Adipocyte (in vitro differentiated cells): ENCODE results near the gene PLPP1.

Experiments
- DNase-seq: peaks from one replicate; pipeline ENCODE4 v3.0.0-alpha.2; 2015; ENCODE audit warnings: low read depth
- H3K27me3 ChIP-seq: replicated peaks from 2 replicates; pipeline ENCODE4 v1.7.0; 2013; ENCODE audit warnings: mild to moderate bottlenecking, low read length, moderate library complexity; ENCODE audit not compliant: control insufficient read depth, insufficient read depth
- H3K36me3 ChIP-seq: 2 replicates; pipeline ENCODE4 v1.7.0; 2013; ENCODE audit warnings: low read length, mild to moderate bottlenecking, moderate library complexity; ENCODE audit not compliant: control insufficient read depth, insufficient read depth, severe bottlenecking
- H3K4me1 ChIP-seq: 2 replicates; pipeline ENCODE4 v1.7.0; 2013; ENCODE audit warnings: mild to moderate bottlenecking, low read length, moderate library complexity; ENCODE audit not compliant: control insufficient read depth, insufficient read depth
- H3K4me3 ChIP-seq: 2 replicates; pipeline ENCODE4 v1.7.0; 2013; ENCODE audit warnings: mild to moderate bottlenecking, low read length, moderate library complexity
- H3K9ac ChIP-seq: 2 replicates; pipeline ENCODE4 v1.7.0; 2013; ENCODE audit warnings: mild to moderate bottlenecking, low read length, moderate library complexity
- H3K9me3 ChIP-seq: 2 replicates; pipeline ENCODE4 v1.7.0; 2013; ENCODE audit warnings: mild to moderate bottlenecking, low read length, moderate library complexity; ENCODE audit not compliant: control insufficient read depth

The PLPP1 gene

GRCh38 chr5:55406292-55406691 lies 128.5 kb downstream of the PLPP1 start:
- Histone ChIP-seq H3K4me3 (no peak overlapping the region), H3K36me3 (peaks cover 57% of the 10 kb centered on the region), H3K9ac (no peak overlapping the region), H3K4me1 (peaks cover 13% of the 10 kb centered on the region), H3K9me3 (no peaks in the 10 kb centered on the region), H3K27me3 (no peaks in the 10 kb centered on the region)
- DNase-seq, result no peak

- Histone ChIP-seq H3K36me3 (peaks cover 81% of the 10 kb centered on the region), H3K9ac (no peak overlapping the region), H3K27me3 (no peaks in the 10 kb centered on the region), H3K4me3 (no peak overlapping the region), H3K9me3 (no peaks in the 10 kb centered on the region), H3K4me1 (peaks cover under 1% of the 10 kb centered on the region)
- no peak for DNase-seq
These were observed 132.6 kb downstream of the PLPP1 start for GRCh38 chr5:55402199-55402598.

GRCh38 chr5:55393501-55394175 lies 141.1 kb downstream of the PLPP1 start:
- Histone ChIP-seq H3K9me3 (peaks cover 7% of the 10 kb centered on the region), H3K4me3 (no peak overlapping the region), H3K27me3 (no peaks in the 10 kb centered on the region), H3K4me1 (no peaks in the 10 kb centered on the region), H3K9ac (no peak overlapping the region), H3K36me3 (peaks cover 74% of the 10 kb centered on the region)
- no peak for DNase-seq

GRCh38 chr5:55392669-55393068 lies 142.1 kb downstream of the PLPP1 start:
- Histone ChIP-seq H3K9me3 (peaks cover 7% of the 10 kb centered on the region), H3K36me3 (peaks cover 75% of the 10 kb centered on the region), H3K9ac (no peak overlapping the region), H3K27me3 (no peaks in the 10 kb centered on the region), H3K4me3 (no peak overlapping the region), H3K4me1 (no peaks in the 10 kb centered on the region)
- DNase-seq, result no peak

- Histone ChIP-seq H3K27me3 (no peaks in the 10 kb centered on the region), H3K4me1 (no peaks in the 10 kb centered on the region), H3K4me3 (no peak overlapping the region), H3K9me3 (peaks cover 7% of the 10 kb centered on the region), H3K36me3 (peaks cover 66% of the 10 kb centered on the region), H3K9ac (no peak overlapping the region)
- no peak for DNase-seq
These were observed 143.1 kb downstream of the PLPP1 start for GRCh38 chr5:55391707-55392106.

DNA sequence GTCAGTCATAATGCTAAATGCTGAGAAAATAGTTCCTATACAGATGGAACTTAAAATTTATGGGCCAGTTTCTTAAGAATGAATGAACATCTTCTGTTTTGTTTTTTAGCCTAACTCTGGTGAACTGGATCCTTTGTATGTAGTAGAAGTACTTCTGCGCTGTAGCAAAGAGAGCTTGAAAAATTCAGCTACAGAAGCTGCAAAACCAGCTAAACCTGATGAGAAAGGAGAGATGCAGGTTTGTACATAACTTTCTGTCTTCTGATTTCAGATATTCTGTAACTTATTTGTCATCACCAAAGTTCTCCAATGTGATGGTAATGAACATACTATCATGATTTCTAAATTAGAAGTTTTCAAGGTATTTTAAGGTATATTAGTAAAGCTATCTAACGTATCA lies 146.9 kb downstream of the PLPP1 start:
- Histone ChIP-seq H3K4me3 (no peak overlapping the region), H3K9me3 (peaks cover 13% of the 10 kb centered on the region), H3K36me3 (peaks cover 61% of the 10 kb centered on the region), H3K4me1 (peaks cover 6% of the 10 kb centered on the region), H3K27me3 (no peaks in the 10 kb centered on the region), H3K9ac (no peak overlapping the region)
- no peak for DNase-seq

DNA sequence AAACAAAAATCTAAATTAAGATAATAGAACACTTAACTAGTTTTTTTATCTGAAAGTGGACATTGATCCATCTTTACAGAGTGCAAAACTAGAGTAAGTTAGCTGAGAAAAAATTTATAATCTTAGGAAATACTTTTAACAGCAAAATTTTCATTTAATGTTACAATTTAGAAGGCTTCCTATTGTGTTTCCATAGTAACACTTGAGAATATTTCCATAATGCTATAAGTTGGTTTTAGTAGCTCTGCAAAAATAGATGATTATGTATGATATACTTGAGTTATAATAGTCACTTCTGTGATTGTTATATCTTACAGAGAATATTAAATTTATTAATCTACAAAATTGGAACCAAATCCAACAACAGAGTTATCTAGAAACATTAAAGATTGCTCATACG lies 148.4 kb downstream of the PLPP1 start:
- Histone ChIP-seq H3K9ac (no peak overlapping the region), H3K9me3 (peaks cover 8% of the 10 kb centered on the region), H3K36me3 (peaks cover 53% of the 10 kb centered on the region), H3K4me1 (peaks cover 6% of the 10 kb centered on the region), H3K27me3 (no peaks in the 10 kb centered on the region), H3K4me3 (no peak overlapping the region)
- DNase-seq, result no peak

DNA sequence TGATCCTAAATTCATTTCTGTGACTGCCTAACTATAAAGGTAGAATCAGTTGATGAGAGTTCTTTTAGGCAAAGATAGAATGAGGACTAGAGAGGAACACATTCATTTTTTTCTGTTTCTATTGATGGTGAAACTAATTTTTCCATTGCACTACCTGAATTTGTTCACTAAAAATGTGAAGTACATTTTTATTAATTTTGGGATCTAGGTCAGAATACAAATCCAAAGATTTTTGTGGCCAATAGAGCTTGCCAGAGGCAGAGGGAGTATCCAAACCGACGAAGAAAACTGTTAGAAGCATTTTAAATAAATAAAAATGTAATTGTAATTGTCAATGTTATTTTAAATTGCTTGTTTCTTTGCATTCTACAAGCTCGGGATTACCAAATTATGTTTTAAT lies 148.9 kb downstream of the PLPP1 start:
- peaks cover 6% of the 10 kb centered on the region for H3K4me1 ChIP-seq
- H3K36me3 ChIP-seq, result peaks cover 50% of the 10 kb centered on the region
- no peak overlapping the region for H3K4me3 ChIP-seq
- DNase-seq, result no peak
- H3K9me3 ChIP-seq, result peaks cover 8% of the 10 kb centered on the region
- H3K9ac ChIP-seq, result no peak overlapping the region
- no peaks in the 10 kb centered on the region for H3K27me3 ChIP-seq

DNA sequence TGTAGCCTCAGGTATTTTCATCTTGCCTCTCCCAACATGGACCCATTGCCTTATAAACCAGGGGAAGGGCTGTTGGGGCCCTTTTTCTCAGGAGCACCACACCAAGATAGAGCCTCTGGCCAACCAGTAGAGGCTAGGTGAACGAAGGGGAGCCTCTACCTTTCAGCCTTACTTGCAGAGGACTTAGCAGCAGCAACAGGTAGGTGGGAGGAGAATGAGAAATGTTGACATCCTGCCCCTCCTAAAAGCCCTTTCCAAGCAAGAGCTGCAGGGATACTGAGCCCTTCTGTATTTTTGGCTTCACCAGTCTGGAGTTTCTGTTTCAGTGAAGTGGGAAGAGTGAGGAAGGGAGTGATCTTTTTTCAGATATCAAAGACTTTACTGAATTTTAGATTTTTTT lies 149.5 kb downstream of the PLPP1 start:
- DNase-seq, result no peak

GRCh38 chr5:55384072-55384471 lies 150.7 kb downstream of the PLPP1 start:
- Histone ChIP-seq H3K4me3 (no peak overlapping the region), H3K36me3 (peaks cover 51% of the 10 kb centered on the region), H3K4me1 (peaks cover 6% of the 10 kb centered on the region)

More for the DNA sequence above, 149.5 kb downstream of the PLPP1 start:
- no peak overlapping the region for H3K9ac ChIP-seq
- H3K27me3 ChIP-seq, result no peaks in the 10 kb centered on the region
- H3K4me3 ChIP-seq, result no peak overlapping the region
- peaks cover 6% of the 10 kb centered on the region for H3K4me1 ChIP-seq
- peaks cover 52% of the 10 kb centered on the region for H3K36me3 ChIP-seq
- peaks cover 8% of the 10 kb centered on the region for H3K9me3 ChIP-seq

DNA sequence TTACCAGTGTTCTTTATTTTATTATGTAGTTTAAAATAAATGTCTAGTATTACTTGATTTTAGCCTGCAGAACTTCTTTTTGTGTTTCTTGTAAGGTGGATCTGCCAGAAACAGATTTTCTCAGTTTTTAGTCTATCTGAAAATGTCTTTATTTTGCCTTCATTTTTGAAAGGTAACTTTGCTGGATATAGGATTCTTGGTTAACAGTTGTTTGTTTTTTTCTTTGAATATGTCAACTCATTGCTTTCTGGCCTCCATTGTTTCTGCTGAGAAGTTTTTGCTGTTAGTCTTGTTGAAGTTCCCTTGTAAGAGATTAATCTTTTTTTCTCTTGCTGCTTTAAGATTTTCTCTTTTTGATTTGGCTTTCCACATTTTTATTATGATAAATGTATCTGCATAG lies 151.5 kb downstream of the PLPP1 start:
- H3K9ac ChIP-seq, result no peak overlapping the region
- no peak overlapping the region for H3K4me3 ChIP-seq
- peaks cover 8% of the 10 kb centered on the region for H3K9me3 ChIP-seq
- no peak for DNase-seq
- H3K4me1 ChIP-seq, result peaks cover 6% of the 10 kb centered on the region
- peaks cover 51% of the 10 kb centered on the region for H3K36me3 ChIP-seq
- H3K27me3 ChIP-seq, result no peaks in the 10 kb centered on the region

More at GRCh38 chr5:55384072-55384471, 150.7 kb downstream of the PLPP1 start:
- H3K9ac ChIP-seq, result no peak overlapping the region
- H3K9me3 ChIP-seq, result peaks cover 8% of the 10 kb centered on the region
- no peaks in the 10 kb centered on the region for H3K27me3 ChIP-seq
- DNase-seq, result no peak

DNA sequence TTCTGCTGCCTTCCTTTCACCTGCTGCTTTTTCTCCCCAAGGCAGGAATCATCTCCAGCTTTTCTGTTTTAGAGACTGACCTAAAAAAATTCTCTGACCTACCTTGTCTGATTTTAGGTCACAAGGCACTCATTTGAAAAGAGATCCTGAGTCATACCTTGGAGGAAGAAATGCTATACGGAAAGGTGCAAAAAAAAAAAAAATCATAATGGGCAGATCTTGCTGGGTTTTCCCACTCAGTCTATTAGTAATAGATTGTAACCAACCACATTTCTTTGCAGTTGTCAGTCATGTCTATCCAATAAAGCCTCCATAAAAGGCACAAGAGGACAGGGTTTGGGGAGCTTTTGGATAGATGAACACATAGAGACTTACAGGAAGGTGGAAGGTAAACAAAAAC lies 157.0 kb downstream of the PLPP1 start:
- Histone ChIP-seq H3K4me1 (no peaks in the 10 kb centered on the region), H3K36me3 (peaks cover 52% of the 10 kb centered on the region), H3K4me3 (no peak overlapping the region), H3K27me3 (no peaks in the 10 kb centered on the region), H3K9ac (no peak overlapping the region), H3K9me3 (no peaks in the 10 kb centered on the region)
- no peak for DNase-seq
